PC-3 (cell line): ENCODE measurements around the gene KRTAP5-4. TPM values are rescaled to one million over a fixed set of nuclear protein-coding genes. Genes with fewer than 3 reads are reported as not detected.

Source experiments
- ATAC-seq: fragments of 200-7000 bp; cut with Tn5 transposase; 2 replicates; pipeline ENCODE4 v1.9.1; 2020; ENCODE audit warnings: mild to moderate bottlenecking, moderate library complexity
- BruUV-seq: library from RNA; stranded (reverse); fragments of 400-500 nt; replicated peaks from 2 replicates; lab custom pipeline; 2021; lab: Mats Ljungman, UMichigan
- CTCF ChIA-PET: fragments of 300-600 bp; sonication (Branson Sonifier 250); formaldehyde crosslinking; loops from one replicate; lab custom pipeline; 2022; ENCODE audit warnings: antibody characterized with exemption; lab: Charles Lee
- POLR2A ChIA-PET: fragments of 300-600 bp; sonication (Branson Sonifier 250); formaldehyde crosslinking; loops from one replicate; lab custom pipeline; 2022; ENCODE audit warnings: antibody characterized with exemption; ENCODE audit not compliant: unreplicated experiment; lab: Charles Lee
- DNase-seq: peaks from one replicate; pipeline ENCODE4 v3.0.0-alpha.2; 2015
- H2AFZ ChIP-seq: fragments of 300-600 bp; sonication (generic); 2 replicates; pipeline ENCODE4 v1.6.0; 2016; ENCODE audit warnings: antibody characterized with exemption, low read length
- H3F3A ChIP-seq: fragments of 300-600 bp; sonication (generic); one replicate; pipeline ENCODE4 v1.6.0; 2017; ENCODE audit warnings: antibody characterized with exemption, low read length, control low read depth, mild to moderate bottlenecking; ENCODE audit not compliant: unreplicated experiment
- H3K27ac ChIP-seq: fragments of 300-600 bp; sonication (generic); 2 replicates; pipeline ENCODE4 v1.5.1; 2016; ENCODE audit warnings: mild to moderate bottlenecking, low read length
- H3K27me3 ChIP-seq: fragments of 300-600 bp; sonication (generic); 2 replicates; pipeline ENCODE4 v1.6.1; 2016; ENCODE audit warnings: low read length, mixed read lengths
- H3K36me3 ChIP-seq: fragments of 300-600 bp; sonication (generic); 2 replicates; pipeline ENCODE4 v1.6.1; 2016; ENCODE audit warnings: low read depth, mixed run types, low read length, mixed read lengths
- H3K4me1 ChIP-seq: fragments of 300-600 bp; sonication (generic); 2 replicates; pipeline ENCODE4 v1.5.1; 2016; ENCODE audit warnings: low read length; ENCODE audit not compliant: insufficient read depth
- H3K4me2 ChIP-seq: fragments of 300-600 bp; sonication (generic); 2 replicates; pipeline ENCODE4 v1.6.0; 2016; ENCODE audit warnings: low read length
- H3K4me3 ChIP-seq: fragments of 300-600 bp; sonication (generic); 2 replicates; pipeline ENCODE4 v1.5.1; 2016; ENCODE audit warnings: mild to moderate bottlenecking, low read length, mixed read lengths
- H3K79me2 ChIP-seq: fragments of 300-600 bp; sonication (generic); 2 replicates; pipeline ENCODE4 v1.6.1; 2017; ENCODE audit warnings: low read length, mixed read lengths
- H3K9ac ChIP-seq: fragments of 300-600 bp; sonication (generic); 2 replicates; pipeline ENCODE4 v1.6.0; 2016; ENCODE audit warnings: mild to moderate bottlenecking, low read length
- H3K9me2 ChIP-seq: fragments of 300-600 bp; sonication (generic); replicated peaks from 2 replicates; pipeline ENCODE4 v1.6.1; 2016; ENCODE audit warnings: mixed run types, low read length, mixed read lengths
- H3K9me3 ChIP-seq: fragments of 300-600 bp; sonication (generic); 2 replicates; pipeline ENCODE4 v1.6.1; 2016; ENCODE audit warnings: low read length, mixed read lengths
- H4K20me1 ChIP-seq: fragments of 300-600 bp; sonication (generic); 2 replicates; pipeline ENCODE4 v1.6.1; 2016; ENCODE audit warnings: low read length, mixed read lengths
- EZH2 ChIP-seq: fragments of 300-600 bp; sonication (generic); IDR thresholded peaks from one replicate; pipeline ENCODE4 v1.6.1; 2017; ENCODE audit warnings: antibody characterized with exemption, mild to moderate bottlenecking, low read length; ENCODE audit not compliant: unreplicated experiment
- EZH2phosphoT487 ChIP-seq: fragments of 300-600 bp; sonication (generic); IDR thresholded peaks from 2 replicates; pipeline ENCODE4 v1.6.1; 2018; ENCODE audit warnings: mild to moderate bottlenecking, antibody characterized with exemption, low read length, borderline replicate concordance
- intact Hi-C: fragments of 100-400 bp; cut with micrococcal nuclease; formaldehyde crosslinking; loops from 2 replicates; pipeline ENCODE4 v1.9.0; 2023
- total RNA-seq: library from RNA; depleted of rRNA; stranded (reverse); fragments of >200 nt; gene quantifications from 2 replicates; pipeline ENCODE4 v1.2.3, GENCODE V29; 2014
- TF ChIP-seq, protein P1 (sequence below): fragments of 300-600 bp; sonication (generic); conservative IDR thresholded peaks from 2 replicates; pipeline ENCODE4 v1.5.1; 2017; ENCODE audit warnings: antibody characterized with exemption, low read depth, mild to moderate bottlenecking, low read length

Gene KRTAP5-4
- total RNA-seq, 1 experiment from 2014 or later: not detected

DNA sequence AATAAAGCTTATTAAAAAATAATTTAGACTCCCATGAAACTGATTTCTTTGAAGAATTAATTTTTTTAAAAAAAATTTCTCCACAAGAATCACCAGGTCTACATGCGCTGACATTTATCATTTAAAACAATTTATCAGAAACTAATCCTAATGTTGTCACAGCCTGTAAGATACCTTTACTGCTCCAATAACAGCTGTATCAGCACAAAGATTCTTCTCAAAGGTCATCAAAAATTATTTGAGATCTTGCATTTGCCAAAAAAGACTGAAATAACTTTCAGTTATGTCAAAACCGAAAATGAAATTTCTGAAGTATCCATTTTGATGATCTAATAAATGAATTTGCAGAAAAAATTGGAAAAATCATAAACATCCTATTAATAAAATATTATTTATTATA lies 15.7 kb upstream of the KRTAP5-4 start:
- Histone ChIP-seq H3K9me2 (no peaks in the 10 kb centered on the region), H3K27ac (no peak overlapping the region), H3K9ac (no peak overlapping the region), H3K4me2 (no peak overlapping the region), H4K20me1 (no peaks in the 10 kb centered on the region), H3F3A (no peaks in the 10 kb centered on the region), H3K4me3 (no peak overlapping the region), H3K9me3 (no peaks in the 10 kb centered on the region), H2AFZ (no peak overlapping the region), H3K79me2 (no peaks in the 10 kb centered on the region), H3K4me1 (no peaks in the 10 kb centered on the region), H3K36me3 (no peaks in the 10 kb centered on the region), H3K27me3 (peaks cover 33% of the 10 kb centered on the region)
- ATAC-seq: no peak
- no peak for DNase-seq
- no TSS peak for BruUV-seq
- intact Hi-C loops: no loop called here
- TF ChIP-seq EZH2 (no peak), EZH2phosphoT487 (no peak)
- TF ChIP-seq, protein P1, sequence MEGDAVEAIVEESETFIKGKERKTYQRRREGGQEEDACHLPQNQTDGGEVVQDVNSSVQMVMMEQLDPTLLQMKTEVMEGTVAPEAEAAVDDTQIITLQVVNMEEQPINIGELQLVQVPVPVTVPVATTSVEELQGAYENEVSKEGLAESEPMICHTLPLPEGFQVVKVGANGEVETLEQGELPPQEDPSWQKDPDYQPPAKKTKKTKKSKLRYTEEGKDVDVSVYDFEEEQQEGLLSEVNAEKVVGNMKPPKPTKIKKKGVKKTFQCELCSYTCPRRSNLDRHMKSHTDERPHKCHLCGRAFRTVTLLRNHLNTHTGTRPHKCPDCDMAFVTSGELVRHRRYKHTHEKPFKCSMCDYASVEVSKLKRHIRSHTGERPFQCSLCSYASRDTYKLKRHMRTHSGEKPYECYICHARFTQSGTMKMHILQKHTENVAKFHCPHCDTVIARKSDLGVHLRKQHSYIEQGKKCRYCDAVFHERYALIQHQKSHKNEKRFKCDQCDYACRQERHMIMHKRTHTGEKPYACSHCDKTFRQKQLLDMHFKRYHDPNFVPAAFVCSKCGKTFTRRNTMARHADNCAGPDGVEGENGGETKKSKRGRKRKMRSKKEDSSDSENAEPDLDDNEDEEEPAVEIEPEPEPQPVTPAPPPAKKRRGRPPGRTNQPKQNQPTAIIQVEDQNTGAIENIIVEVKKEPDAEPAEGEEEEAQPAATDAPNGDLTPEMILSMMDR: no peak
- ChIA-PET CTCF (interaction anchor here (0.6 kb wide), 3 partner anchors 54 to 454 kb away, joined by 3 to 6 read pairs (median 3); no protein-coding TSS in a partner anchor), POLR2A (no interaction called here)

DNA sequence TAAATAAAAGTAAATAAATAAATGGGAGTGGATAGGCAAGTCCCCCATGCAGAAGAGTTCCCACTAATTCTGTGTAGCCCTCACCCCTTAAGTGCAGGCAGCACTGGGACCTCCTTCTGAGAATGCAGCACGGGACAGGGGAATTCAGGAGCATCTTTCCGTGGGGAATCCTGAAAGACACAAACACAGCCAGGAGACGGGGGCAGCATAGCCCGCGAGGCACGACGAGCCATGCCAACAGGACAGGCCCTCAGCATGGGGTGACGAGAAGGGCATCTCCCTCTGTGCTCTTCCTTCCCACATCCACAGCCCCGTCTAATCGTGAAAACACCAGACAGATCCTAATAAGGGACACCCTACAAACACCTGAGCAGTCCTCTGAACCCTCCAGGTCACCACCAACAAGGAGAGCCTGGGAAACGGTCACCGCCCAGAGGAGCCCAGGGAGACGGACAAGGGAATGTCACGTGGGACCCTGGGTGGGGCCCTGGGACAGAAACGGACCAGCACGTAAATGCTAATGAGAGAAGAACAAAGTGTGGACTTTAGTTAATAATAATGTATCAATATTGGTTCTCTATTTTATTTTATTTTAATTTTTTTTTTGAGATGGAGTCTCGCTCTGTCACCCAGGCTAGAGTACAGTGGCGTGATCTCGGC lies 14.5 kb upstream of the KRTAP5-4 start:
- Histone ChIP-seq H3K9ac (no peak overlapping the region), H3F3A (no peaks in the 10 kb centered on the region), H3K36me3 (no peaks in the 10 kb centered on the region), H3K4me3 (no peak overlapping the region), H4K20me1 (no peaks in the 10 kb centered on the region), H3K9me3 (no peaks in the 10 kb centered on the region), H3K27ac (no peak overlapping the region), H3K79me2 (no peaks in the 10 kb centered on the region), H3K9me2 (no peaks in the 10 kb centered on the region), H3K4me1 (no peaks in the 10 kb centered on the region), H2AFZ (no peak overlapping the region), H3K27me3 (peaks cover 43% of the 10 kb centered on the region), H3K4me2 (no peak overlapping the region)
- intact Hi-C loops: no loop called here
- ATAC-seq: no peak
- ChIA-PET POLR2A (no interaction called here), CTCF (no interaction called here)
- no TSS peak for BruUV-seq
- TF ChIP-seq EZH2phosphoT487 (no peak), EZH2 (no peak)
- TF ChIP-seq, protein P1: no peak
- no peak for DNase-seq

DNA sequence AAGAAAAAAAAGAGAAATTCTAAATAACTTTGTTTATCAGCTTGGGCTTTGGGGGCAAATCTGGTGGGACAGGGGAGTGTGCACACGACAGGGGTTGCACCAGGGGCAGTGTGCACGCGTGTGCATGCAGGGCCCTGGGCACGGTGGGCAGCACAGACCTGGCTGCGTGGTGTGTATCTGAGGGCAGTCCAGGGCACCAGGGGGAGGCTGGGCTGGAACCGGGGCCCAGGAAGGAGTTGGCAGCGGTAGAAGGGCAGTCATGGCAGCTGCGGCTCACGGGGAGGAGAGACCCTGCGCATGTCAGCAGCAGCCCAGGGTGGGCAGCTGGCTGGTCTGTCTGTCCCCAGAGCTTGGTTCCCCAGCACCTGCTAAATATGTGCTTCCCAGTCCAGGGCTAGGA lies 11.9 kb upstream of the KRTAP5-4 start:
- H4K20me1 ChIP-seq: no peaks in the 10 kb centered on the region
- H3K4me1 ChIP-seq: no peaks in the 10 kb centered on the region
- DNase-seq (no peak), ATAC-seq (no peak)
- CTCF ChIA-PET: no interaction called here
- no peaks in the 10 kb centered on the region for H3K9me3 ChIP-seq
- no peaks in the 10 kb centered on the region for H3F3A ChIP-seq
- H3K79me2 ChIP-seq: no peaks in the 10 kb centered on the region
- no peak overlapping the region for H3K4me3 ChIP-seq
- no peak overlapping the region for H3K9ac ChIP-seq
- TF ChIP-seq, protein P1: no peak
- TF ChIP-seq EZH2 (no peak), EZH2phosphoT487 (no peak)
- POLR2A ChIA-PET: no interaction called here
- intact Hi-C loops: no loop called here
- H3K4me2 ChIP-seq: no peak overlapping the region
- H3K36me3 ChIP-seq: no peaks in the 10 kb centered on the region
- H3K27ac ChIP-seq: no peak overlapping the region
- no peak overlapping the region for H2AFZ ChIP-seq
- no TSS peak for BruUV-seq
- peaks cover 49% of the 10 kb centered on the region for H3K27me3 ChIP-seq
- no peaks in the 10 kb centered on the region for H3K9me2 ChIP-seq
